PC-3 (cell line): Measurements from ENCODE around the gene JAZF1. TPM values are rescaled to one million over a fixed set of nuclear protein-coding genes. Genes with fewer than 3 reads are reported as not detected.

Experiments used
- ATAC-seq: fragments of 200-7000 bp; cut with Tn5 transposase; 2 replicates; pipeline ENCODE4 v1.9.1; 2020; ENCODE audit warnings: mild to moderate bottlenecking, moderate library complexity
- BruUV-seq: library from RNA; stranded (reverse); fragments of 400-500 nt; replicated peaks from 2 replicates; lab custom pipeline; 2021; lab: Mats Ljungman, UMichigan
- CTCF ChIA-PET: fragments of 300-600 bp; sonication (Branson Sonifier 250); formaldehyde crosslinking; loops from one replicate; lab custom pipeline; 2022; ENCODE audit warnings: antibody characterized with exemption; lab: Charles Lee
- POLR2A ChIA-PET: fragments of 300-600 bp; sonication (Branson Sonifier 250); formaldehyde crosslinking; loops from one replicate; lab custom pipeline; 2022; ENCODE audit warnings: antibody characterized with exemption; ENCODE audit not compliant: unreplicated experiment; lab: Charles Lee
- DNase-seq: peaks from one replicate; pipeline ENCODE4 v3.0.0-alpha.2; 2015
- H2AFZ ChIP-seq: fragments of 300-600 bp; sonication (generic); 2 replicates; pipeline ENCODE4 v1.6.0; 2016; ENCODE audit warnings: antibody characterized with exemption, low read length
- H3F3A ChIP-seq: fragments of 300-600 bp; sonication (generic); one replicate; pipeline ENCODE4 v1.6.0; 2017; ENCODE audit warnings: antibody characterized with exemption, low read length, control low read depth, mild to moderate bottlenecking; ENCODE audit not compliant: unreplicated experiment
- H3K27ac ChIP-seq: fragments of 300-600 bp; sonication (generic); 2 replicates; pipeline ENCODE4 v1.5.1; 2016; ENCODE audit warnings: mild to moderate bottlenecking, low read length
- H3K27me3 ChIP-seq: fragments of 300-600 bp; sonication (generic); 2 replicates; pipeline ENCODE4 v1.6.1; 2016; ENCODE audit warnings: low read length, mixed read lengths
- H3K36me3 ChIP-seq: fragments of 300-600 bp; sonication (generic); 2 replicates; pipeline ENCODE4 v1.6.1; 2016; ENCODE audit warnings: low read depth, mixed run types, low read length, mixed read lengths
- H3K4me1 ChIP-seq: fragments of 300-600 bp; sonication (generic); 2 replicates; pipeline ENCODE4 v1.5.1; 2016; ENCODE audit warnings: low read length; ENCODE audit not compliant: insufficient read depth
- H3K4me2 ChIP-seq: fragments of 300-600 bp; sonication (generic); 2 replicates; pipeline ENCODE4 v1.6.0; 2016; ENCODE audit warnings: low read length
- H3K4me3 ChIP-seq: fragments of 300-600 bp; sonication (generic); 2 replicates; pipeline ENCODE4 v1.5.1; 2016; ENCODE audit warnings: mild to moderate bottlenecking, low read length, mixed read lengths
- H3K79me2 ChIP-seq: fragments of 300-600 bp; sonication (generic); 2 replicates; pipeline ENCODE4 v1.6.1; 2017; ENCODE audit warnings: low read length, mixed read lengths
- H3K9ac ChIP-seq: fragments of 300-600 bp; sonication (generic); 2 replicates; pipeline ENCODE4 v1.6.0; 2016; ENCODE audit warnings: mild to moderate bottlenecking, low read length
- H3K9me2 ChIP-seq: fragments of 300-600 bp; sonication (generic); replicated peaks from 2 replicates; pipeline ENCODE4 v1.6.1; 2016; ENCODE audit warnings: mixed run types, low read length, mixed read lengths
- H3K9me3 ChIP-seq: fragments of 300-600 bp; sonication (generic); 2 replicates; pipeline ENCODE4 v1.6.1; 2016; ENCODE audit warnings: low read length, mixed read lengths
- H4K20me1 ChIP-seq: fragments of 300-600 bp; sonication (generic); 2 replicates; pipeline ENCODE4 v1.6.1; 2016; ENCODE audit warnings: low read length, mixed read lengths
- EZH2 ChIP-seq: fragments of 300-600 bp; sonication (generic); IDR thresholded peaks from one replicate; pipeline ENCODE4 v1.6.1; 2017; ENCODE audit warnings: antibody characterized with exemption, mild to moderate bottlenecking, low read length; ENCODE audit not compliant: unreplicated experiment
- EZH2phosphoT487 ChIP-seq: fragments of 300-600 bp; sonication (generic); IDR thresholded peaks from 2 replicates; pipeline ENCODE4 v1.6.1; 2018; ENCODE audit warnings: mild to moderate bottlenecking, antibody characterized with exemption, low read length, borderline replicate concordance
- intact Hi-C: fragments of 100-400 bp; cut with micrococcal nuclease; formaldehyde crosslinking; loops from 2 replicates; pipeline ENCODE4 v1.9.0; 2023
- total RNA-seq: library from RNA; depleted of rRNA; stranded (reverse); fragments of >200 nt; gene quantifications from 2 replicates; pipeline ENCODE4 v1.2.3, GENCODE V29; 2014
- TF ChIP-seq, protein P1 (sequence below): fragments of 300-600 bp; sonication (generic); conservative IDR thresholded peaks from 2 replicates; pipeline ENCODE4 v1.5.1; 2017; ENCODE audit warnings: antibody characterized with exemption, low read depth, mild to moderate bottlenecking, low read length

The JAZF1 gene
- total RNA-seq, 1 experiment from 2014 or later, result 2.3 TPM

GRCh38 chr7:27906385-27907091, 274.1 kb downstream of the JAZF1 start:
- ATAC-seq (no peak), DNase-seq (no peak)
- no peak overlapping the region for H3K4me3 ChIP-seq
- H3K79me2 ChIP-seq, result no peaks in the 10 kb centered on the region
- TF ChIP-seq EZH2phosphoT487 (no peak), EZH2 (no peak)
- TF ChIP-seq, protein P1, sequence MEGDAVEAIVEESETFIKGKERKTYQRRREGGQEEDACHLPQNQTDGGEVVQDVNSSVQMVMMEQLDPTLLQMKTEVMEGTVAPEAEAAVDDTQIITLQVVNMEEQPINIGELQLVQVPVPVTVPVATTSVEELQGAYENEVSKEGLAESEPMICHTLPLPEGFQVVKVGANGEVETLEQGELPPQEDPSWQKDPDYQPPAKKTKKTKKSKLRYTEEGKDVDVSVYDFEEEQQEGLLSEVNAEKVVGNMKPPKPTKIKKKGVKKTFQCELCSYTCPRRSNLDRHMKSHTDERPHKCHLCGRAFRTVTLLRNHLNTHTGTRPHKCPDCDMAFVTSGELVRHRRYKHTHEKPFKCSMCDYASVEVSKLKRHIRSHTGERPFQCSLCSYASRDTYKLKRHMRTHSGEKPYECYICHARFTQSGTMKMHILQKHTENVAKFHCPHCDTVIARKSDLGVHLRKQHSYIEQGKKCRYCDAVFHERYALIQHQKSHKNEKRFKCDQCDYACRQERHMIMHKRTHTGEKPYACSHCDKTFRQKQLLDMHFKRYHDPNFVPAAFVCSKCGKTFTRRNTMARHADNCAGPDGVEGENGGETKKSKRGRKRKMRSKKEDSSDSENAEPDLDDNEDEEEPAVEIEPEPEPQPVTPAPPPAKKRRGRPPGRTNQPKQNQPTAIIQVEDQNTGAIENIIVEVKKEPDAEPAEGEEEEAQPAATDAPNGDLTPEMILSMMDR, result no peak
- H3K27me3 ChIP-seq, result no peaks in the 10 kb centered on the region
- no peaks in the 10 kb centered on the region for H3K9me2 ChIP-seq
- H3F3A ChIP-seq, result no peaks in the 10 kb centered on the region
- POLR2A ChIA-PET, result interaction anchor here (0.6 kb wide), 1 partner anchor 12 kb away, joined by 3 read pairs; no protein-coding TSS in a partner anchor
- H3K27ac ChIP-seq, result no peak overlapping the region
- no peak overlapping the region for H3K9ac ChIP-seq
- no peaks in the 10 kb centered on the region for H4K20me1 ChIP-seq
- H2AFZ ChIP-seq, result no peak overlapping the region
- no peaks in the 10 kb centered on the region for H3K36me3 ChIP-seq
- BruUV-seq, result no TSS peak
- H3K4me2 ChIP-seq, result no peak overlapping the region
- CTCF ChIA-PET, result no interaction called here
- peaks cover 1% of the 10 kb centered on the region for H3K4me1 ChIP-seq
- intact Hi-C loops, result loop anchor here (10.0 kb wide), 1 partner anchor 72 kb away; no protein-coding TSS in a partner anchor
- no peaks in the 10 kb centered on the region for H3K9me3 ChIP-seq

DNA sequence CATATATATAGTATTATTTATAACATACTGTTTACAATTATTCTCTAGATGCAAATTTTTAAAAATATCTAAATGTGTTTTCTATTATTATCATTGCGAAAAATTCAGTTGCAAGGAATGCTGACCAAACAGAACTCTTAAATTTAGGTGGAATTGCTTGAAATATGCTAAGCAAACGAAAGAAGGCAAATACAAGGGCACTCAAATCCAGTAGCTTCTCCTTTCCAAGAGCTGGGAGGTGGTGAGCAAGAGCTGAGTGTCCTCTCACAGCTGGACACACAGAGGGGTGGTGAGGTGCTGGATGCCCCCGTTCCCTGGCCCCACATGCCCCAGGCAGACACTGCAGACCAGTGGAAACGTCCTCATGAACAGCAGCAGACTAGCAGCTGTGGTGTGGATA, 274.6 kb downstream of the JAZF1 start:
- no peaks in the 10 kb centered on the region for H3K9me2 ChIP-seq
- no peaks in the 10 kb centered on the region for H3K27me3 ChIP-seq
- no peak overlapping the region for H3K4me2 ChIP-seq
- no peaks in the 10 kb centered on the region for H3K79me2 ChIP-seq
- H3K36me3 ChIP-seq, result no peaks in the 10 kb centered on the region
- peaks cover 4% of the 10 kb centered on the region for H3K4me1 ChIP-seq
- no peak overlapping the region for H2AFZ ChIP-seq
- no peak overlapping the region for H3K9ac ChIP-seq
- TF ChIP-seq EZH2, result no peak
- H3K27ac ChIP-seq, result no peak overlapping the region
- ATAC-seq (no peak), DNase-seq (no peak)
- BruUV-seq, result no TSS peak
- H3K9me3 ChIP-seq, result no peaks in the 10 kb centered on the region
- H4K20me1 ChIP-seq, result no peaks in the 10 kb centered on the region
- POLR2A ChIA-PET, result no interaction called here
- intact Hi-C loops, result loop anchor here (10.0 kb wide), 1 partner anchor 71 kb away; no protein-coding TSS in a partner anchor
- H3K4me3 ChIP-seq, result no peak overlapping the region
- CTCF ChIA-PET, result no interaction called here
- H3F3A ChIP-seq, result no peaks in the 10 kb centered on the region

GRCh38 chr7:27901028-27901760, 279.4 kb downstream of the JAZF1 start:
- H3F3A ChIP-seq, result no peaks in the 10 kb centered on the region
- no peaks in the 10 kb centered on the region for H3K27me3 ChIP-seq
- H3K9ac ChIP-seq, result peak overlapping the region; percentile 6; the same call in 1 of the 2 replicates
- intact Hi-C loops, result loop anchor here (10.0 kb wide), 1 partner anchor 66 kb away; no protein-coding TSS in a partner anchor
- ATAC-seq (peak; percentile 51), DNase-seq (peak; percentile 28)
- no peaks in the 10 kb centered on the region for H3K36me3 ChIP-seq
- peak overlapping the region; percentile 52 for H3K4me3 ChIP-seq
- H3K79me2 ChIP-seq, result no peaks in the 10 kb centered on the region
- H4K20me1 ChIP-seq, result no peaks in the 10 kb centered on the region
- H2AFZ ChIP-seq, result peak overlapping the region; percentile 59
- TF ChIP-seq EZH2phosphoT487 (no peak), EZH2 (no peak)
- TF ChIP-seq, protein P1, result no peak
- BruUV-seq, result no TSS peak
- POLR2A ChIA-PET, result no interaction called here
- H3K9me2 ChIP-seq, result no peaks in the 10 kb centered on the region
- peaks cover 4% of the 10 kb centered on the region for H3K4me1 ChIP-seq
- CTCF ChIA-PET, result no interaction called here
- peak overlapping the region; percentile 37 for H3K27ac ChIP-seq
- peak overlapping the region; percentile 61 for H3K4me2 ChIP-seq
- H3K9me3 ChIP-seq, result no peaks in the 10 kb centered on the region
